Stomach (tissue), 9 donors: ENCODE data around the gene STPG4. TPM values are rescaled to one million over a fixed set of nuclear protein-coding genes. Genes with fewer than 3 reads are reported as not detected.
"Not testable (repeated sequence)": the region's sequence is repeated elsewhere in the genome, so short reads cannot be mapped to it uniquely, and the experiment has no call there.

Experiments used
- DNase-seq, 2 donors: peaks; one replicate each; pipeline versions ENCODE4 v3.0.0 to v3.0.0-alpha.2; 2013 to 2019
- H3K27ac ChIP-seq, 5 donors: fragments of 200-600 bp in 4 of 5; sonication (generic) in 4 of 5; one replicate each; pipeline ENCODE4 v1.5.1; 2013 to 2019; ENCODE audit warnings: mild to moderate bottlenecking in 1 of 5, moderate library complexity in 1 of 5
- H3K27me3 ChIP-seq, 3 donors: fragments of 200-600 bp; sonication (generic); one replicate each; pipeline ENCODE4 v1.5.1; 2017 to 2019; ENCODE audit warnings: mixed run types in 1 of 3
- H3K36me3 ChIP-seq, 4 donors: fragments of 200-600 bp; sonication (generic); 1 replicate in 3 of 4; 2 replicates in 1 of 4; pipeline ENCODE4 v1.5.1; 2016 to 2019
- H3K4me1 ChIP-seq, 4 donors: fragments of 200-600 bp; sonication (generic); one replicate each; pipeline ENCODE4 v1.5.1; 2016 to 2019
- H3K4me3 ChIP-seq, 4 donors: fragments of 200-600 bp; sonication (generic) in 3 of 4; one replicate each; pipeline ENCODE4 v1.5.1; 2016 to 2019; ENCODE audit warnings: mild to moderate bottlenecking in 1 of 4
- H3K9me3 ChIP-seq, 4 donors: fragments of 200-600 bp; sonication (generic); one replicate each; pipeline ENCODE4 v1.5.1; 2016 to 2019
- EP300 ChIP-seq: sonication (generic); formaldehyde crosslinking; IDR thresholded peaks from one replicate; pipeline ENCODE4 v1.6.1; 2017; ENCODE audit warnings: antibody characterized with exemption
- POLR2A ChIP-seq, 4 donors: fragments of 450-650 bp; IDR thresholded peaks; one replicate each; pipeline ENCODE4 v1.6.1; 2016; ENCODE audit warnings: antibody characterized with exemption in 4 of 4, control low read depth in 2 of 4, mild to moderate bottlenecking in 1 of 4, moderate library complexity in 1 of 4
- POLR2AphosphoS5 ChIP-seq, 3 donors: sonication (generic); formaldehyde crosslinking; IDR thresholded peaks; one replicate each; pipeline ENCODE4 v1.6.1; 2016; ENCODE audit warnings: antibody characterized with exemption in 3 of 3
- WGBS, 5 donors: extraction: QIAGEN DNeasy Blood & Tissue Kit in 3 of 5; methylation state at CpG; one replicate each; pipeline versions ENCODE4 v1.1.5 to v1.1.7; 2013 to 2018; 5-methylcytosine and 5-hydroxymethylcytosine counted together
- intact Hi-C: fragments of 100-400 bp; cut with DNase I; formaldehyde crosslinking; loops from one replicate; pipeline ENCODE4 v1.15.1; 2023; ENCODE audit warnings: low total_unique reads
- polyA plus RNA-seq, 3 donors: library from polyadenylated mRNA; stranded (reverse); fragments of 200-250 nt; gene quantifications; one replicate each; pipeline ENCODE4 v1.2.3, GENCODE V29; 2013
- total RNA-seq, 5 donors: library from RNA; depleted of rRNA; stranded (reverse); fragments of >200 nt; gene quantifications; one replicate each; pipeline versions ENCODE4 v1.1.0 to v1.2.3, GENCODE V29; 2014 to 2016
- TF ChIP-seq, protein P1 (sequence below), 7 experiments: fragments of 450-650 bp in 4 of 7; fragments of 200-600 bp in 3 of 7; sonication (generic) in 3 of 7; IDR thresholded peaks; one replicate each; pipeline ENCODE4 v1.5.1; 2016 to 2019; ENCODE audit warnings: antibody characterized with exemption in 7 of 7, control low read depth in 2 of 7, mild to moderate bottlenecking in 1 of 7
- donor health status: healthy with polysubstance abuse.
- donor health status: Bipolar disorder and iron deficiency.
- donor health status: healthy.

Gene STPG4
- total and polyA plus RNA-seq, 8 donors = not detected

- H3K4me3 ChIP-seq = no peak overlapping the region
- no peaks in the 10 kb centered on the region for H3K36me3 ChIP-seq
- no peaks in the 10 kb centered on the region for H3K4me1 ChIP-seq
- no peak overlapping the region for H3K27ac ChIP-seq
- H3K9me3 ChIP-seq = no peaks in the 10 kb centered on the region
- WGBS, 5 donors = 89 to 95% (median 91%) methylated on average over 4 of the region's 4 CpGs
- H3K27me3 ChIP-seq = no peaks in the 10 kb centered on the region
- TF ChIP-seq POLR2A (IDR thresholded peaks at IDR 0.05) = no peak
- TF ChIP-seq POLR2AphosphoS5 (IDR thresholded peaks at IDR 0.05) = no peak
- TF ChIP-seq EP300 = no peak
- TF ChIP-seq, protein P1, sequence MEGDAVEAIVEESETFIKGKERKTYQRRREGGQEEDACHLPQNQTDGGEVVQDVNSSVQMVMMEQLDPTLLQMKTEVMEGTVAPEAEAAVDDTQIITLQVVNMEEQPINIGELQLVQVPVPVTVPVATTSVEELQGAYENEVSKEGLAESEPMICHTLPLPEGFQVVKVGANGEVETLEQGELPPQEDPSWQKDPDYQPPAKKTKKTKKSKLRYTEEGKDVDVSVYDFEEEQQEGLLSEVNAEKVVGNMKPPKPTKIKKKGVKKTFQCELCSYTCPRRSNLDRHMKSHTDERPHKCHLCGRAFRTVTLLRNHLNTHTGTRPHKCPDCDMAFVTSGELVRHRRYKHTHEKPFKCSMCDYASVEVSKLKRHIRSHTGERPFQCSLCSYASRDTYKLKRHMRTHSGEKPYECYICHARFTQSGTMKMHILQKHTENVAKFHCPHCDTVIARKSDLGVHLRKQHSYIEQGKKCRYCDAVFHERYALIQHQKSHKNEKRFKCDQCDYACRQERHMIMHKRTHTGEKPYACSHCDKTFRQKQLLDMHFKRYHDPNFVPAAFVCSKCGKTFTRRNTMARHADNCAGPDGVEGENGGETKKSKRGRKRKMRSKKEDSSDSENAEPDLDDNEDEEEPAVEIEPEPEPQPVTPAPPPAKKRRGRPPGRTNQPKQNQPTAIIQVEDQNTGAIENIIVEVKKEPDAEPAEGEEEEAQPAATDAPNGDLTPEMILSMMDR (IDR thresholded peaks at IDR 0.05) = no peak
- DNase-seq = no peak
- intact Hi-C loops = no loop called here
Observed at GRCh38 chr2:47109007-47109375, 46.1 kb downstream of the STPG4 start.

- H3K9me3 ChIP-seq, H3K4me3 ChIP-seq, H3K27ac ChIP-seq, H3K27me3 ChIP-seq, DNase-seq, intact Hi-C loops, H3K4me1 ChIP-seq, H3K36me3 ChIP-seq: not testable (repeated sequence)
- WGBS, 5 donors = 90 to 95% (median 94%) methylated on average over 17 to 18 of the region's 19 CpGs
Observed at GRCh38 chr2:47108267-47109006, 46.7 kb downstream of the STPG4 start.

DNA sequence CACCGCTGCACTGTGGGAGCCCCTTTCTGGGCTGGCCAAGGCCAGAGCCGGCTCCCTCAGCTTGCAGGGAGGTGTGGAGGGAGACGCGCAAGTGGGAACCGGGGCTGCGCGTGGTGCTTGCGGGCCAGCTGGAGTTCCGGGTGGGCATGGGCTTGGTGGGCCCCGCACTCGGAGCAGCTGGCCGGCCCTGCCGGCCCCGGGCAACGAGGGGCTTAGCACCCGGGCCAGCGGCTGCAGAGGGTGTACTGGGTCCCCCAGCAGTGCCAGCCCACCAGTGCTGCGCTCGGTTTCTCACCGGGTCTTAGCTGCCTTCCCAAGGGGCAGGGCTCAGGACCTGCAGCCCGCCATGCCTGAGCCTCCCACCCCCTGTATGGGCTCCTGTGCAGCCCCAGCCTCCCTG, 47.9 kb downstream of the STPG4 start:
- H3K4me3 ChIP-seq, intact Hi-C loops, H3K36me3 ChIP-seq, H3K4me1 ChIP-seq, H3K27me3 ChIP-seq, DNase-seq, H3K27ac ChIP-seq, H3K9me3 ChIP-seq: not testable (repeated sequence)
- 95 to 98% (median 98%) methylated on average over 8 to 21 of the region's 21 CpGs for WGBS, 5 donors

- intact Hi-C loops, H3K9me3 ChIP-seq, H3K4me3 ChIP-seq, H3K36me3 ChIP-seq, H3K27me3 ChIP-seq, H3K4me1 ChIP-seq, H3K27ac ChIP-seq: not testable (repeated sequence)
- DNase-seq = peak in 1 of 2 donors; percentile 58
- 48 to 73% (median 57%) methylated on average over 3 to 4 of the region's 4 CpGs for WGBS, 5 donors
Observed at GRCh38 chr2:47106231-47106630, 48.9 kb downstream of the STPG4 start.

- 97 to 100% (median 100%) methylated on average over 2 to 14 of the region's 14 CpGs for WGBS, 5 donors
Observed at GRCh38 chr2:47099712-47100111, 55.4 kb downstream of the STPG4 start.

GRCh38 chr2:47098953-47099352, 56.2 kb downstream of the STPG4 start:
- no peak for TF ChIP-seq POLR2AphosphoS5 (IDR thresholded peaks at IDR 0.05)
- TF ChIP-seq, protein P1 (IDR thresholded peaks at IDR 0.05) = no peak
- no peak for TF ChIP-seq POLR2A (IDR thresholded peaks at IDR 0.05)
- no peak for TF ChIP-seq EP300
- H3K27ac ChIP-seq = no peak overlapping the region
- H3K4me3 ChIP-seq = no peak overlapping the region

More at GRCh38 chr2:47099712-47100111, 55.4 kb downstream of the STPG4 start:
- H3K27me3 ChIP-seq, H3K4me3 ChIP-seq, H3K4me1 ChIP-seq, DNase-seq, intact Hi-C loops, H3K36me3 ChIP-seq, H3K27ac ChIP-seq, H3K9me3 ChIP-seq: not testable (repeated sequence)

More at GRCh38 chr2:47098953-47099352, 56.2 kb downstream of the STPG4 start:
- no peaks in the 10 kb centered on the region for H3K27me3 ChIP-seq
- no peaks in the 10 kb centered on the region for H3K36me3 ChIP-seq
- H3K9me3 ChIP-seq = no peaks in the 10 kb centered on the region
- intact Hi-C loops = no loop called here
- no peak for DNase-seq
- peaks cover 0 to 7% (median 0%) of the 10 kb centered on the region in 4 donors for H3K4me1 ChIP-seq
- WGBS, 5 donors = 87 to 94% (median 91%) methylated on average over 4 of the region's 4 CpGs
